ENCODE measurements around the gene WNT8B.

DNA sequence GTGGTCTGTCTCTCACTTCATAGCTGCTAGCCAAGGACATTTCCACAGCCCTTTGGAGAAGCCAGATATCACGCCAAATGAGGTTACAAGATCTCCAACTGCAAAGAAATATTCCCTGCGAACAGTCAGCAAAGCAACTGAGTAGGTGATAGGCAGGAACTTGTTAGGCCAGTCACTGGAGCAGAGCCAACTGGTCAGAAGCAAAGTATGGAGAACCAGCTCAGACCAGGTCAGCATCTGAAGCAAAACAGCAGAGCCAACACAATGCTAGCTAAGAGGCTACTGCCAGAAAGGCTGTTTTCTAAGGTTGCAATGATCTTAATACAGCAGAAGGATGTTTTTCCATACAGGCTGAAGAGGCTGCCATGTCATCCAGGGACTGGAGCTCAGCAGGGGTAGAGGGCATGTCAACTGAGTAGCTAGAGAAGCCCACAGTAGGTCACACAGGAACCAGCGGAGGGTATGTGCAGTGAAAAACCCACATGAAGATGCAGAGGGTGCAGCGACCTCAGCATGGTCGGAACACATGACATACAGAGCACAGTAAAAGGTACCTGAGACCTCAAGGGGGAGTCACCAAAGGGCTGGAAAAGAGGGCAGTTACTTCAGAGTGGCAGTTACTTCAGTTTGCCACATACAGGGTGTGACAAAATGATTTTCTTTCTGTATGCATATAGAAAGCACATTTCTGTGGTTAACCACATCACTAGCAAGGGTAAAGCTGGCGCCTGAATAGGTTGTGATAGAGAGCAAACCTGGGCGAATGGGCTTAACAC lies 47.9 kb downstream of the WNT8B start:
- TF ChIP-seq CTCF (IDR thresholded peaks at IDR 0.05) (no peak), POLR2A (IDR thresholded peaks at IDR 0.05) (no peak)

Measured in body of pancreas (tissue), 4 donors.